T-helper 2 cell treated with Interferon-gamma antibody and Interleukin-4, amounts not matched to agents 100 ng/mL and 5 ng/mL, for 36 hours (primary cell): Measurements from ENCODE around the gene STOML1. TPM values are rescaled to one million over a fixed set of nuclear protein-coding genes. Genes with fewer than 3 reads are reported as not detected.

Source experiments
- intact Hi-C: fragments of 100-400 bp; cut with micrococcal nuclease; formaldehyde crosslinking; loops from one replicate; pipeline ENCODE4 v1.15.1; 2023
- total RNA-seq: library from RNA; stranded (reverse); gene quantifications from 2 replicates; pipeline ENCODE4 v1.2.3, GENCODE V29; 2022

Gene STOML1
- total RNA-seq, 1 donor from 2014 or later = 11.5 TPM

DNA sequence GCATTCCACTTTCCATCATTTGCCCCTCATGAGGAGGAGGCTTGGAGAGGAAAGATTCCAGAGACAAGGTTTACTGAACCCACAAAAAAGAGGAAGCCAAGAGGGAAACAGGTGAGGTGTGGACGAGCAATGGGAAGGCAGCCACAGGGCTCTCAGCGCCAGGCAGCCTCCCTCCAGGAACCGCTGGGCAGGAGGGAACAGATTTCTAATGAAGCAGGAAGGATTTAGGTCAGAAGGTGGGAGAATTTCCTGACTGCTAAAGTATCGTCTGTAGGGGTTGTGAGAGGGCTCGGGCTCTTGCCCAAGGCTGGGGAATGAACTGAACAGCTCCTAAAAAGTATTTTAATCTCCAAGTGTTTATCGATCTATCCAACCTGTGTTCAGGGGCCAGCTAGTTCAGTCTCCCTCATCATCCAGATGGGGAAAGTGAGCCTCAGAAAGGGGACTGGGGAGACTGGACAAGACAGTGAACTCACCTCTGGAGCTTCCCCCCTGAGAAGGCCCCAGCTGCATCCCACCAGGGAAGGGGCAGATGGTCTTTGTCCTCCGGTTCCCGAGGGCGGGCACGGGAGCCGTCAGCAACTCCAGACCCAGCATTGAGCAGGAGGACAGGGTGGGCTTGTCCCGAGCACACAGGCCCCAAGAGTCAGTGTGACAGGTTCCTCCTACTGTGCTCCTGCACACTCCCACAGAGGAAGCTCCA, 55.4 kb downstream of the STOML1 start:
- intact Hi-C loops = no loop called here

DNA sequence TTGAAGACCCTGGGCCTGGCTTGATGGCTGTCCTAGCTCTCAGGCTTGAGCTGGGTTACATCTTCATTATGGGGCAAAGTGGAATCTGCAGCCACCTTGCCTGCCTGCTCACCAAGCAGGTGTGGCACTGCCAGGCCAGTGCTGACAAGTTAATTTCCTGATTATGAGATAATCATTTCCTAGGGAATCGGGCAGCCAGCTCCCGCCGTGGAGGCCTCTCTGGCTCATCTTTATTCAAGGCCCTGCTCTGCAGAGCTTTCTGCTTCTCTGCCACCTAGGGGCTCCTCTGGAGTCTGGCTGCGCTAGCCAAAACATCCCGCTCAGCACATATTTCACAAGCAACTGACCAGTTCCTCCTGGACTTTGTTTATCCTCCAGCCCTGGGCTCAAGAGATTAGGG, 55.9 kb downstream of the STOML1 start:
- intact Hi-C loops = no loop called here

DNA sequence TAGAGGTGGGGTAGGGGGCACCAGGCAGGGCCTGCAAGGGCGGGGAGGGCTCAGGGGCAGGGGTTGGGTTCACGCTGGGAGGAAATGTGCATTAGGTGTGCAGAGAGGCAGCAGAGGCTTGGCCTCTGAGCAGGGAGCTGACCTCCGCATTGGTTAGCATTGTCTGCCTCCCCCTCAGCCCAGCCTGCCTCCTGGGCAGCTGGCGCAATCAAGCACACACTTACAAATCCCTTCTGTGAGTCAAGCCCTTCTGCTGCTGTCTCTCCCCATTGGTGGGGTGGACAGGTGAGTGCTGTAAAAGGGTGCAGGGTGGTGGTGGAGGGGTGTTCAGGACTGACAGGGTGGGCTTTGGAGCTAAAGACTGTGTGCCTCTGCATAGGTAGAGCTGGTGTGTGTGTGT, 56.5 kb downstream of the STOML1 start:
- intact Hi-C loops = no loop called here

DNA sequence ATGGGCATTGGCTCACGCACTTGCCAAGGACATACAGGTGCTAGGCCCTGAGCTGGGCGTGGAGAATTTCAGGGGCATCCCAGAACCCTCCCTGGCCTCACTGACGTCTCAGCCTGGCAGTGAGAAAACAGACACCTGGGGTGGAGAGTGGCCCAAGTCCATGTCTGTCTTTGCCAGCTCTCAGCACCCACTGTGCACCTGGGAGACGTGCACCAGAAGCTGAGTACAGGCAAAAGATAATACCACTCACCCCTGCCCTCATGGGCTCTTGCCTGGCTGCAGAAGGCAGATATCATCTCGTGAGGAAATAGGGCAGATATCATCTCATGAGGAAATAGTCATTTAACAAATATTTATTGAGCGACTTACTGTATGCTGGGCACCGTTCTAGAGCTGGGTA, 57.8 kb downstream of the STOML1 start:
- intact Hi-C loops = no loop called here

DNA sequence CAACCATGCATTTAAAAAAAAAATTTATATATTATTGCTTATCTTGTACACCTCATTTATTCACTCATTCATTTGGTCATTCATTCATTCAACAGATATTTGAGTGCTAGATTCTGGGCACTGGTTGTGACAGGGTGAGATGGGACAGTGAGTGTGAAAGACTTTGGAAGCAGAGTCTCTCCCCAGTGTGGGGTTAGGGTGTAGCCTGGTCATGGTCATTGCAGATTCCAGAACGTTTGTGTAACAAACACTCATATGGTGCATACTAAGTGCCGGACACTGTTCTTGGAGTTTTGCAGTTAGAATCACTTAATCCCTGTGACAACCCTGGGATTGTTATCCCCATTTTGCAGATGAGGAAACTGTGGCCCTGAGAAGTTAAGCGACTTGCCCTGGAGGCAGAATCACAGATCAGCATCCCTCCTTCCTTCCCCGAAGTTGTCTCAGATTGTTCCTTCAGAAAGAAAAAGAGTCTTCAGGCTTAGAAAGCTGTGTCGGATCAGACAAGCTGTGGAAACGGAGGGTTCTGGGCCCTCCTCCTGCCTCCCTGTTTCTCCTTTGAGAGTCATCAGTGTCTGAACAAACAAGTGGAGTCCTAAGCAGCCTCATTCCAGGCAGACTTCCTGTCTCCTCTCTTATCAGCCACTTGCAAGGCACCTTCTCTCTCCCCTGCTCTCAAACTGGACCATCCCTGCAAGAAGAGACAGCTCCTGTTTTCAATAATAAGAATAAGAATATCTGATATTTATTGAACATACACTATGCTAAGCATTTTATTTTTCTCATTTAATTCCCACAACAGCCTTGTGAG, 59.5 kb downstream of the STOML1 start:
- intact Hi-C loops = no loop called here

DNA sequence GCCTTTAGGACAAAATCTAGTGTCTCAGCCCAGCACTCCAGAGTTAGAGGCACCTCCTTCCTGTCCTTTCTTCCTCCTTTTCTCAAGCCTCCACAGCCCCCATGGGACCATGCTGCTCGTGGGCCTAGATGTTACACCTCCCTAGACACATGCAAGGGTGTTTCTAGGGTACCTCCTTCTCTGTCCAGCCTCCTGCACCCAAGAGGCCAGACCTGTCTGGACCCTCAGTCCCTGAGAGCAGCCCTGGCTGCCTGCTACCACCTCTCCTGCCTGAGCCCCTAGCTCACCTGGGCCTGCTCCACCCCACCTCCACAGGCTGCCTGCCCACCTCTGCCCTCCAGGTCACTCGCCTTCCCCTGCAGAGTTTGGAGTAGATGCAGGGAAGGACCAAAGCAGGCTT, 60.7 kb downstream of the STOML1 start:
- intact Hi-C loops = no loop called here

DNA sequence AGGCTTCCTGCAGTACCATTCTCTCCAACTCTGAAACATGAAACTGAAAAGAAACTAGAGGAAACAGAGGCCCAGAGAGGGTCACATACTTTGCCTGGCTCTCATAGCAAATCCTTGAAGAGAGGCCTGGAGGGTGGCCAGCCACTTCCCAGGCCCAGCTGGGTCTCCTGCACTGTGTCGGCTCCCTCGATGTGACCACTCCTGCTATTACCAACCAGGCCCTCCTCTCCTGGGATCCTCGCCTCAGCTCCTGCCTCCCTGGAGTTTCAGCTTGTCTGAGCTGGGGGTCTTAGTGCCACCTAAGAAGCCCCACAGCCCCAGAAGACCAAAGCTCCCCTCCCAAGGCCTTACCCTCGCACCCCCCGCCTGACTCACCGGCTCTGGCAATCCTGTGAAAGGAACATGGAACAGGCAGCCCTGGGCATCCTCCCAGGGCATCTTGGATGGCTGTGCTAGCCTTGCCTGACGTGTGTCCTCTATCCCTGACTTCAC, 61.3 kb downstream of the STOML1 start:
- intact Hi-C loops = no loop called here

DNA sequence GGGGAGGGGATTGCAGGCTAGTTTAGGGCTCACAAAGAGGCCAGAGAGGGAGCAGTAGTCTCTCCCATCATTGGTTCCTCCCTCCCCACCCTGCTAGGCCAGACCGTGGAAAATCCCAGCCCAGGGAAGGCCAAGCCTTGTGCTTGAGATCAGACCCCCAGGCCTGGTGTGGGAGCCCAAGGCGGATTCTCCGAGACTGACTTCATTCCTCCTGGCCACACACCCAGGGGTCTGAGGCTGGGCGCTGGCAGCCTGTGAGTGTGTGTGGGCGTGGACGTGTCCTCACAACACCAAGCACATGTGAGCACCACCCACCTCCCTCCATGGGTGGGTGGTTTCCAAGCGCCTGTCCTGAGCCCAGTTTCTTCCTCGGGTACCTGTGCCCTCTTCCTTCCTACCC, 61.7 kb downstream of the STOML1 start:
- intact Hi-C loops = no loop called here

DNA sequence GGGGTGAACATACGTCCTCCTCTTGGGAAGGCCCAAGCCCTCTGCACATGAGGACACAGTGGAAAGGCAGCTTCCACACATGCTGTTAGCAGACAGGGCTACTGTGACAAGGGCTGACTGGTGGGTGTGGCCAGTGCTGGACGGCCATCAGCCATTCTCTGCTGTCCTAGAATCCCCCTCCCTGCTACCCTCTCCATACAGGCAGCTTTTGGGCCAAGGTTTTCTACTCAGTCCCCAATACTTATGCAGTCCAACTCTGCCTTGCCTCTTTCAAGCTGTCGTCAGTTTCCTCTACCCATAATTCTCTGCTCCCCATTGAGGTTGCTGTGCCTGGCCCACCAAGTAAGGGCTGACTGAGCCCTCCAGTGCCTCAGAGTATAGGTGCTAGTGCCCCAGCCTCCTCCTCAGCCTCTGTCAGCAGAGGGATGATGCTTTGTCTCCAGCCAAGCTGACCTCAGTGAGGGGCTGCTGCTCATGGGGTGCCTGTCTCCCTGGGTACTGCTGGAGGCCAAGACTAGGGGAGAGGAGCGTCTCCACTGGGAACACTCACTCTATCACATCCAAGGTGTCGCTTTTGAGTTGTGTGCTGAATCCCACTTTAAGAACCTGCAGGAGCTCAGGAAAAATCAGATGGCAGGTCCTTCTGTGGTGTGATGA, 63.0 kb downstream of the STOML1 start:
- intact Hi-C loops = no loop called here

Other genes starting within 250 kb of the STOML1 start
- gene INSYN1, start 238.9 kb downstream of the STOML1 start, total RNA-seq = not detected in 2 replicates
- not detected in 2 replicates for gene TBC1D21, start 118.7 kb downstream of the STOML1 start, total RNA-seq
- gene LOXL1, start 65.8 kb downstream of the STOML1 start, total RNA-seq = 0.70 TPM in 2 replicates
- gene PML, start 2.4 kb upstream of the STOML1 start, total RNA-seq = 89.5 and 93.0 TPM in 2 replicates
- not detected in 2 replicates for gene GOLGA6A, start 90.3 kb upstream of the STOML1 start, total RNA-seq
- not detected in 2 replicates for gene ISLR2, start 138.3 kb upstream of the STOML1 start, total RNA-seq
- gene ISLR, start 181.4 kb upstream of the STOML1 start, total RNA-seq = not detected in 2 replicates
- not detected in 2 replicates for gene STRA6, start 210.5 kb upstream of the STOML1 start, total RNA-seq
- not detected in 2 replicates for gene CCDC33, start 244.0 kb upstream of the STOML1 start, total RNA-seq